Gastroesophageal sphincter (tissue), 4 donors: ENCODE results near the gene TMEM184A. TPM values are rescaled to one million over a fixed set of nuclear protein-coding genes. Genes with fewer than 3 reads are reported as not detected.
A peak's percentile ranks its signal among the peaks of the same experiment; 100 is the strongest.

ENCODE experiments used
- ATAC-seq: fragments of 150-250 bp; one replicate; pipeline ENCODE4 v1.9.1; 2016; ENCODE audit warnings: mild to moderate bottlenecking, moderate library complexity
- H3K27ac ChIP-seq, 4 donors: fragments of 200-600 bp; sonication (generic) in 3 of 4; 1 replicate in 3 of 4; 2 replicates in 1 of 4; pipeline ENCODE4 v1.5.1; 2016 to 2019
- H3K27me3 ChIP-seq: fragments of 200-600 bp; sonication (generic); one replicate; pipeline ENCODE4 v1.5.1; 2019
- H3K36me3 ChIP-seq, 2 donors: fragments of 200-600 bp; sonication (generic); one replicate each; pipeline ENCODE4 v1.5.1; 2019; ENCODE audit warnings: control low read depth in 1 of 2
- H3K4me1 ChIP-seq, 3 donors: fragments of 200-600 bp; sonication (generic); 1 replicate in 2 of 3; 2 replicates in 1 of 3; pipeline ENCODE4 v1.5.1; 2016 to 2019; ENCODE audit warnings: control low read depth in 2 of 3
- H3K4me3 ChIP-seq, 2 donors: fragments of 200-600 bp; sonication (generic); one replicate each; pipeline ENCODE4 v1.5.1; 2019; ENCODE audit warnings: mild to moderate bottlenecking in 1 of 2, moderate library complexity in 1 of 2
- H3K9me3 ChIP-seq, 3 donors: fragments of 200-600 bp; sonication (generic); one replicate each; pipeline ENCODE4 v1.5.1; 2017 to 2019; ENCODE audit warnings: control low read depth in 2 of 3
- EP300 ChIP-seq: sonication (generic); formaldehyde crosslinking; IDR thresholded peaks from one replicate; pipeline ENCODE4 v1.6.1; 2017; ENCODE audit warnings: antibody characterized with exemption, mild to moderate bottlenecking
- POLR2A ChIP-seq, 2 donors: fragments of 450-650 bp; IDR thresholded peaks; one replicate each; pipeline ENCODE4 v1.6.1; 2017; ENCODE audit warnings: antibody characterized with exemption in 2 of 2, mild to moderate bottlenecking in 2 of 2, moderate library complexity in 1 of 2
- POLR2AphosphoS5 ChIP-seq: sonication (generic); formaldehyde crosslinking; IDR thresholded peaks from one replicate; pipeline ENCODE4 v1.6.1; 2017; ENCODE audit warnings: antibody characterized with exemption
- WGBS, 2 donors: methylation state at CpG; one replicate each; pipeline ENCODE4 v1.1.5; 2018; ENCODE audit warnings: low coverage in 1 of 2; 5-methylcytosine and 5-hydroxymethylcytosine counted together
- total RNA-seq, 4 donors: library from RNA; depleted of rRNA; stranded (reverse); fragments of >200 nt; gene quantifications; one replicate each; pipeline ENCODE4 v1.1.0, GENCODE V29; 2016
- TF ChIP-seq, protein P1 (sequence below), 4 experiments: fragments of 200-600 bp in 2 of 4; fragments of 450-650 bp in 2 of 4; sonication (generic) in 1 of 4; IDR thresholded peaks; one replicate each; pipeline ENCODE4 v1.5.1; 2017 to 2019; ENCODE audit warnings: antibody characterized with exemption in 4 of 4, mild to moderate bottlenecking in 2 of 4, moderate library complexity in 2 of 4

TMEM184A gene
- total RNA-seq, 4 donors from 2014 or later, result 0.15 to 1.5 (median 0.31) TPM; not detected in 1

GRCh38 chr7:1539181-1539881 is 16.7 kb downstream of the TMEM184A start:
- Histone ChIP-seq H3K27me3 (no peaks in the 10 kb centered on the region), H3K27ac (peak overlapping the region in 3 of 4 donors; percentile 97 to 100 (median 100)), H3K36me3 (peaks cover 0 to 68% of the 10 kb centered on the region in 2 donors), H3K4me3 (peak overlapping the region in 1 of 2 donors; percentile 67), H3K9me3 (no peaks in the 10 kb centered on the region), H3K4me1 (peaks cover 0 to 52% (median 23%) of the 10 kb centered on the region in 3 donors)
- no peak for TF ChIP-seq POLR2A (IDR thresholded peaks at IDR 0.05)
- no peak for TF ChIP-seq EP300
- TF ChIP-seq, protein P1, sequence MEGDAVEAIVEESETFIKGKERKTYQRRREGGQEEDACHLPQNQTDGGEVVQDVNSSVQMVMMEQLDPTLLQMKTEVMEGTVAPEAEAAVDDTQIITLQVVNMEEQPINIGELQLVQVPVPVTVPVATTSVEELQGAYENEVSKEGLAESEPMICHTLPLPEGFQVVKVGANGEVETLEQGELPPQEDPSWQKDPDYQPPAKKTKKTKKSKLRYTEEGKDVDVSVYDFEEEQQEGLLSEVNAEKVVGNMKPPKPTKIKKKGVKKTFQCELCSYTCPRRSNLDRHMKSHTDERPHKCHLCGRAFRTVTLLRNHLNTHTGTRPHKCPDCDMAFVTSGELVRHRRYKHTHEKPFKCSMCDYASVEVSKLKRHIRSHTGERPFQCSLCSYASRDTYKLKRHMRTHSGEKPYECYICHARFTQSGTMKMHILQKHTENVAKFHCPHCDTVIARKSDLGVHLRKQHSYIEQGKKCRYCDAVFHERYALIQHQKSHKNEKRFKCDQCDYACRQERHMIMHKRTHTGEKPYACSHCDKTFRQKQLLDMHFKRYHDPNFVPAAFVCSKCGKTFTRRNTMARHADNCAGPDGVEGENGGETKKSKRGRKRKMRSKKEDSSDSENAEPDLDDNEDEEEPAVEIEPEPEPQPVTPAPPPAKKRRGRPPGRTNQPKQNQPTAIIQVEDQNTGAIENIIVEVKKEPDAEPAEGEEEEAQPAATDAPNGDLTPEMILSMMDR (IDR thresholded peaks at IDR 0.05), result no peak
- TF ChIP-seq POLR2AphosphoS5, result no peak
- WGBS, 2 donors, result no CpG with 5 or more reads among the region's 36 CpGs
- no peak for ATAC-seq

GRCh38 chr7:1538544-1539180 is 17.3 kb downstream of the TMEM184A start:
- WGBS, 2 donors, result no CpG with 5 or more reads among the region's 25 CpGs
- H3K27ac ChIP-seq, result peak overlapping the region; percentile 93 to 100 (median 98)
- no peak for ATAC-seq
- TF ChIP-seq POLR2A (IDR thresholded peaks at IDR 0.05) (no peak), EP300 (no peak), POLR2AphosphoS5 (no peak)
- TF ChIP-seq, protein P1 (IDR thresholded peaks at IDR 0.05), result no peak
- H3K27me3 ChIP-seq, result no peaks in the 10 kb centered on the region
- H3K4me3 ChIP-seq, result peak overlapping the region; percentile 5 to 67
- peaks cover 0 to 58% (median 30%) of the 10 kb centered on the region in 3 donors for H3K4me1 ChIP-seq
- peaks cover 0 to 61% of the 10 kb centered on the region in 2 donors for H3K36me3 ChIP-seq
- H3K9me3 ChIP-seq, result no peaks in the 10 kb centered on the region

DNA sequence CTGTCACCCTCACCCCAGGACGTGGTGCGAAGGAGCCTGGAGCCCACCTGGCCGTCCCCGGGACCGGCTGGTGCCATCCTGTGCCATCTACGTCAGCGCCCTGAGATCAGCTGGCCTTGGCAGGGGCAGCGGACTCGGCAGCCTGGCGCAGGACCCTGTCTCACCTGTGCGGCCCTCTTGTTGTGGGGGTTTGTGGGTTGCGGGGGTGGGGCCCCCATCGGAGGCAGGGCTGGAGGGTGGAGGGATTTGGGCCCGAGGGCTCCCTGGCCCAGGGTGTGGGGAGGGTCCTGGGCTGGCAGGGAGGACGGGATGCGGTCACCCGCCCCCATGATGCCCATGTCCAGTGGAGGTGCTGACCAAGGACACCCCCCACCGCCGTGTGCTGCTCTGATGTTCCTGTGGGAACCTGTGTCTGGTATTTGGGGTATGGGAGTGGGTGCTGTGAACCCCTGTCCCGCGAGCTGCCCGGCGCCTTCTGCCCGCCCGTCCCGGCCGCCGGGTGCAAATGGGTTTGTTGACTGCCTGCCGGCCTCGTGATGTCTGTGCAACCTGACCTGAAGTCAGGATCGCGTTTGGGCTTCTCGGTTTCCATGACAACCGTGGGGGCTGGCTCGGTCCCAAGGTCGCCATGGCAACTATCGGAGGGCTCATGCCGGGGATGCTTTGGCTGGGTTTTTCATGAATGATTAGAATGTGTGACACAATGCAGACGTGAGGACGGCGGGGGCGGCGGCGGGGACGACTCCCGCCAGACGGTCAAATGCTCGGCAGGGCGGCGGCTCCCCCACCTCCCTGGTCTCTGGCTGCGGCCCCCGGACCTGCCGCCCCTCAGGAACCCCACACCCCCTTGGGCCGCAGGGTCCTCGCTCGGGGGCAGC is 18.2 kb downstream of the TMEM184A start:
- Histone ChIP-seq H3K36me3 (peaks cover 0 to 52% of the 10 kb centered on the region in 2 donors), H3K27me3 (no peaks in the 10 kb centered on the region), H3K4me3 (peak overlapping the region; percentile 46 to 67), H3K27ac (peak overlapping the region; percentile 93 to 100 (median 98)), H3K9me3 (no peaks in the 10 kb centered on the region), H3K4me1 (peaks cover 0 to 67% (median 37%) of the 10 kb centered on the region in 3 donors)
- peak; percentile 57 for ATAC-seq
- TF ChIP-seq, protein P1 (IDR thresholded peaks at IDR 0.05), result no peak
- no peak for TF ChIP-seq EP300
- peak; percentile 88 for TF ChIP-seq POLR2AphosphoS5
- TF ChIP-seq POLR2A (IDR thresholded peaks at IDR 0.05), result peak; percentile 35 to 65
- WGBS, 2 donors, result no CpG with 5 or more reads among the region's 56 CpGs

- TF ChIP-seq EP300 (peak; percentile 77), POLR2AphosphoS5 (peak; percentile 96), POLR2A (IDR thresholded peaks at IDR 0.05) (peak; percentile 63 to 75)
- TF ChIP-seq, protein P1 (IDR thresholded peaks at IDR 0.05), result peak in 2 of 4 experiments; percentile 7 to 11
- peaks cover 0 to 73% (median 40%) of the 10 kb centered on the region in 3 donors for H3K4me1 ChIP-seq
- H3K9me3 ChIP-seq, result no peaks in the 10 kb centered on the region
- no peaks in the 10 kb centered on the region for H3K27me3 ChIP-seq
- H3K27ac ChIP-seq, result peak overlapping the region; percentile 93 to 100 (median 98)
- peak; percentile 89 for ATAC-seq
- peaks cover 0 to 44% of the 10 kb centered on the region in 2 donors for H3K36me3 ChIP-seq
- peak overlapping the region; percentile 46 to 67 for H3K4me3 ChIP-seq
- WGBS, 2 donors, result no CpG with 5 or more reads among the region's 52 CpGs
Measured at GRCh38 chr7:1536743-1537534, 19.1 kb downstream of the TMEM184A start.
